WI38 (cell line): ENCODE data around the gene URB2.

Source experiments
- H3K4me3 ChIP-seq: 2 replicates; pipeline ENCODE4 v1.5.1; 2011; ENCODE audit warnings: low read depth, mild to moderate bottlenecking, control low read depth, low read length
- TF ChIP-seq, protein P1 (sequence below): IDR thresholded peaks from 2 replicates; pipeline ENCODE4 v1.5.1; 2012; ENCODE audit warnings: low read depth, mild to moderate bottlenecking, control low read depth, low read length

The URB2 gene

DNA sequence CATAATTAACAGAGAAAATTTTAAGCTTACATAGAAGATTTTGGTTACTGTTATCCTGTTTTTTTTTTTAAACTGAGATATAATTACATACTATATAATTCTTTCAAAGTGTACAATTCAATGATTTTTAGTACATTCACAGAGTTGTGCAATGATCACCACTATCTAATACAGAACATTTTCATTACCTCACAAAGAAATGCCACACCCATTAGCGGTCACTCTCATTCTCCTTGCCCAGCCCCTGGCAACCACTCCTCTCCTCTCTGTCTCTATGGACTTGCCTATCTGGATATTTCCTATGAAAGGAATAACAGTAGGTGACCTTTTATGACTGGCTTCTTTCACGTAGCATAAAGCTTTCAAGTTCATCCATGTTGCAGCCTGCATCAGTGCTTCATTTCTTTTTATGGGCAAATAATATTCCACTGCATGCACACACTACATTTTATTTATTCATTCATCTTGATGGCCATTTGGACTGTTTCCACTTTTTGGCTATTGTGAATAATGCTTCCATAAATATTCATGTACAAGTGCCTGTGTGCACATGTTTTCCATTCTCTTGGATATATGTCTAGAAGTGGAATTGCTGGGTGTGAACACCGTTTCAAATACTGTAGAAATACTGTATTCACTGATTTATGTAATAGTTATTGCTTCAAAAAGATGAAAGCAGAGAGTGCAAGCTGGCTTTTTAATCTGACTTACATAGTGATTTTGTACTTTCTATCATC is 26.7 kb upstream of the URB2 start:
- no peak overlapping the region for H3K4me3 ChIP-seq
- TF ChIP-seq, protein P1, sequence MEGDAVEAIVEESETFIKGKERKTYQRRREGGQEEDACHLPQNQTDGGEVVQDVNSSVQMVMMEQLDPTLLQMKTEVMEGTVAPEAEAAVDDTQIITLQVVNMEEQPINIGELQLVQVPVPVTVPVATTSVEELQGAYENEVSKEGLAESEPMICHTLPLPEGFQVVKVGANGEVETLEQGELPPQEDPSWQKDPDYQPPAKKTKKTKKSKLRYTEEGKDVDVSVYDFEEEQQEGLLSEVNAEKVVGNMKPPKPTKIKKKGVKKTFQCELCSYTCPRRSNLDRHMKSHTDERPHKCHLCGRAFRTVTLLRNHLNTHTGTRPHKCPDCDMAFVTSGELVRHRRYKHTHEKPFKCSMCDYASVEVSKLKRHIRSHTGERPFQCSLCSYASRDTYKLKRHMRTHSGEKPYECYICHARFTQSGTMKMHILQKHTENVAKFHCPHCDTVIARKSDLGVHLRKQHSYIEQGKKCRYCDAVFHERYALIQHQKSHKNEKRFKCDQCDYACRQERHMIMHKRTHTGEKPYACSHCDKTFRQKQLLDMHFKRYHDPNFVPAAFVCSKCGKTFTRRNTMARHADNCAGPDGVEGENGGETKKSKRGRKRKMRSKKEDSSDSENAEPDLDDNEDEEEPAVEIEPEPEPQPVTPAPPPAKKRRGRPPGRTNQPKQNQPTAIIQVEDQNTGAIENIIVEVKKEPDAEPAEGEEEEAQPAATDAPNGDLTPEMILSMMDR, result no peak

DNA sequence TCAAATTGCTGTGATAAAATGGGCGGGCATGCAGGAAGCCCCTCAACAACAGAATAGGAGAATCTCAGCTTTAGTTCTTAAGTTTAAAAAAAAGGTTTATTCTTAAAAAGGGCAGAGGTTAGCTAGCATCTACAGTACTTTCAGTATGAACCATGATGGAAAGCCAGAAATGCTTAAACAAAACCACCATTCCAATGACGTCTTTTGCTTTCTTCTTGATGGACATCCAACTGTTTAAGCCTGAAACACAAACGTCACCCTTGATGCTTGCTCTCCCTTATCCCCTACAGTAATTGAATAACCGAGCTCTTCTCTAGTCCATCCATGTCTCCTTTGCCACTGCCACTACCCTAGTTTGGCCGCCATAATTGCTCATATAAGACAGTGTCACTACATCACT is 25.8 kb upstream of the URB2 start:
- TF ChIP-seq, protein P1, result no peak
- H3K4me3 ChIP-seq, result no peak overlapping the region

DNA sequence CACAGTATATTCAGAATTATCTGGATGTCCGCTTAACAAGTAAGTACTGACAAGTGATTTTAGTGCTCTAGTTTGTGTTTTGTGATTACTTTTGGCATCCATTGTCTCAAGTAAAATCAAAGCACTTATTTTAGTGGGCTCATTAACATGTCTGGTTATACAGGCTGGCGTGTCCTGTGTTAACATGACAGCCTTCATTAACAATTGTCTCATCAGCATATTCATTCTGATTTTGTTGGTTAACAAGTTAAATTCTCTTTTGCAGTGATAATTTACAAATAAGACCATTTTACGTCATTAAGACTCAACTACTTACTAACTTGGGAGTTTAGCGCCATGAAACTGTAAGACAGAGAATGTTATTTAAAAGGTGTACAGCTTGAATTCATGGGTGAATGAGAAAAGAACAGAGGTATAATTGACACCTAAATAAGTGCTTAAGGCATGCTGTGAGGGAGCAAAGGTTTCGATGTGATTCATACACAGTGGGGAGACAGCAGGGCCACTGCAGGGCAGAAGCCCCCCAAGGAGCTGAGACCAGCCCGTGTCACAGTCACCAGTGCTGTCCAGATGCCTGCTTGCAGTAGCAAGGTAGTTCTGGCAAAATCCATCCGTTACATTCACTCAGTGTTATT is 22.6 kb upstream of the URB2 start:
- TF ChIP-seq, protein P1, result no peak
- H3K4me3 ChIP-seq, result no peak overlapping the region

DNA sequence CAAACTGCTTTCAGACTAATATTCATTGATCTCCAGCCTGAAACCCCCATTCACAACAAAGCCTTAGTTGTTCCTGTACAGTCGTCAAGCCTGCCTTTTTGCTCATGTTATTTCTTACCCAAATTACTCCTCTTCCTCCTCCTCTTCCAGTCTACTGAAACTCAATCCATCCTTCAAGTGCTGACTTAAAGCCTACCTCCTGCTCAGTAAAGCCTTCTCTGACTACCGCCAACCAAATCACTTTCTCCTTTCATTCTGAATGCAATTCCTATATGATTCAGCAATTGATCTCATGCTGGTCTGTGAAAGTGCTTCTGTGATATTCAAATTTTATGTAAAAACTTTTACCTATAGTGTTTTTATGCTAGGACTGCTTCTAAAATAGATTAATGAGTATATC is 18.7 kb upstream of the URB2 start:
- TF ChIP-seq, protein P1, result no peak
- no peak overlapping the region for H3K4me3 ChIP-seq

DNA sequence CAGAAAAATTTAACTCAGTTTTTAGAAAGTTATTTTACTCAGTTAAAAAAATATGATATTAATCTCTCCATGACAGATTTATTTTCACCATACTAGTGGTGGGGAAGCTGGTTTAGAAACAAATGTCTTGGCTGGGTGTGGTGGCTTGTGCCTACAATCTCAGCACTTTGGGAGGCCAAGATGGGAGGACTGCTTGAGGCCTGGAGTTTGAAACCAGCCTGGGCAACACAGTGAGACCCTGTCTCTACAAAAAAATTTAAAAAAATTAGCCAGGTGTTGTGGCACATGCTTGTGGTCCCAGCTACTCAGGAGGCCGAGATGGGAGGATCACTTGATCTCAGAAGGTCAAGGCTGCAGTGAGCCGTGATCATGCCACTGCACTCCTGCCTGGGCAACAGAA is 17.5 kb upstream of the URB2 start:
- TF ChIP-seq, protein P1, result no peak
- no peak overlapping the region for H3K4me3 ChIP-seq

DNA sequence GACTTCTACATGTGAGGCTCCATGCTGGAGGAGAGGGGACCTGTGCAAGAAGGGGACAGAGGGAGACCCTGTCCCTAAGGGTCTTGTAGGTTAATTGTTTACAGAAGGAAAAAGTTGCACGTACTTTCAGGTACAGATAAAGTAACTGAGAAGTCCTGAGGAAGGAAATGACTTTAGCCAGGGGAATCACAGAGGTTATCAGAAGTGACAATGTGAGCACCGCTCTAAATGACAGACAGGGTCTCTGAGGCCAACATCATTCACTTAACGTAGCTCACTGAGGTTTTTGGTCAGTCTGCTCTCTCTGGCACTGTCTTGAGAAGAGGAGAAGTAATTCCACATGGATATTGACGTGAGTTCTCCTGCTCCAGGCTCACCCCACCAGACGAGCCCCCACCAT is 12.1 kb upstream of the URB2 start:
- no peak overlapping the region for H3K4me3 ChIP-seq
- TF ChIP-seq, protein P1, result no peak

DNA sequence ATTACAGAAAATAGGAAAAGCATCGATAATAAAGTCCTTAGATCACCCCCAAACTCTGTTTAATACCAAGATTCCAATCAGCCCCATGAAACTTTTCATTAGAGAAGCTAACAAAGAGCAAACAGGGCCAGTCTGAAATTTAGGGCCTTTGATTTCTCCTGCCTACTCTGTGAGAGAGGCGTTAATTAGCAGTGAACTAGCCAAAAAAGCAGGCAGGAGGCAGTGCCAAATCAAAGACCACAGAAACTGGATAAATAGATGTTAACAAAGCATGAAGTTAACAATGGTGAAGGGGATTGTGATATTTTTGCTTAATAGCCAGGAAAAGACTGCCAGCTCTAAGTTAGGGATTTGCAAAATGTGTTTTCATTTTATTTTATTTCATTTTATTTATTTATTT is 11.3 kb upstream of the URB2 start:
- TF ChIP-seq, protein P1, result no peak
- no peak overlapping the region for H3K4me3 ChIP-seq
